Tibial artery (tissue), 4 donors: ENCODE data around the gene MPV17L.
"Not testable (repeated sequence)": the region's sequence is repeated elsewhere in the genome, so short reads cannot be mapped to it uniquely, and the experiment has no call there.

Experiments
- DNase-seq, 2 donors: peaks; one replicate each; pipeline ENCODE4 v3.0.0-alpha.2; 2019
- H3K27ac ChIP-seq, 2 donors: fragments of 200-600 bp; sonication (generic) in 1 of 2; 1 replicate in 1 of 2; 2 replicates in 1 of 2; pipeline ENCODE4 v1.5.1; 2018 to 2019; ENCODE audit warnings: mild to moderate bottlenecking in 1 of 2
- H3K27me3 ChIP-seq, 2 donors: fragments of 200-600 bp; sonication (generic) in 1 of 2; one replicate each; pipeline versions ENCODE4 v1.5.1 to v1.6.0; 2016 to 2019
- H3K36me3 ChIP-seq, 3 donors: fragments of 200-600 bp; sonication (generic) in 2 of 3; one replicate each; pipeline ENCODE4 v1.5.1; 2016 to 2019; ENCODE audit warnings: mild to moderate bottlenecking in 2 of 3
- H3K4me1 ChIP-seq, 4 donors: fragments of 200-600 bp; sonication (generic) in 2 of 4; 1 replicate in 3 of 4; 2 replicates in 1 of 4; pipeline ENCODE4 v1.5.1; 2016 to 2019
- H3K4me3 ChIP-seq, 2 donors: fragments of 200-600 bp; sonication (generic) in 1 of 2; 1 replicate in 1 of 2; 2 replicates in 1 of 2; pipeline ENCODE4 v1.5.1; 2018 to 2019; ENCODE audit warnings: mild to moderate bottlenecking in 2 of 2
- H3K9me3 ChIP-seq, 3 donors: fragments of 200-600 bp; sonication (generic) in 1 of 3; one replicate each; pipeline ENCODE4 v1.5.1; 2016 to 2019
- CTCF ChIP-seq, 2 experiments: fragments of 200-600 bp in 1 of 2; fragments of 450-650 bp in 1 of 2; IDR thresholded peaks; one replicate each; pipeline ENCODE4 v1.5.1; 2017 to 2019; ENCODE audit warnings: antibody characterized with exemption in 2 of 2, mild to moderate bottlenecking in 1 of 2, moderate library complexity in 1 of 2
- intact Hi-C: fragments of 100-400 bp; cut with DNase I; formaldehyde crosslinking; loops from one replicate; pipeline ENCODE4 v1.15.0; 2023; ENCODE audit warnings: low total_unique reads

Gene MPV17L

GRCh38 chr16:15451098-15451731 is 55.7 kb downstream of the MPV17L start:
- peaks cover 0 to 9% (median 2%) of the 10 kb centered on the region in 4 donors for H3K4me1 ChIP-seq
- peaks cover 0 to 20% (median 10%) of the 10 kb centered on the region in 3 donors for H3K36me3 ChIP-seq
- no peaks in the 10 kb centered on the region for H3K27me3 ChIP-seq
- H3K9me3 ChIP-seq = no peaks in the 10 kb centered on the region
- no peak for TF ChIP-seq CTCF (IDR thresholded peaks at IDR 0.05)
- H3K27ac ChIP-seq = no peak overlapping the region
- intact Hi-C loops = loop anchor here (5.0 kb wide), 1 partner anchor 49 kb away; no protein-coding TSS in a partner anchor
- no peak overlapping the region for H3K4me3 ChIP-seq
- peak in 1 of 2 donors; percentile 17 for DNase-seq

- Histone ChIP-seq H3K27ac (no peak overlapping the region), H3K9me3 (no peaks in the 10 kb centered on the region), H3K4me3 (no peak overlapping the region), H3K4me1 (peaks cover 0 to 9% (median 2%) of the 10 kb centered on the region in 4 donors), H3K27me3 (no peaks in the 10 kb centered on the region), H3K36me3 (peaks cover 0 to 17% (median 9%) of the 10 kb centered on the region in 3 donors)
- TF ChIP-seq CTCF (IDR thresholded peaks at IDR 0.05) = no peak
- intact Hi-C loops = loop anchor here (5.0 kb wide), 1 partner anchor 50 kb away; no protein-coding TSS in a partner anchor
- no peak for DNase-seq
Observed at GRCh38 chr16:15452246-15452855, 56.8 kb downstream of the MPV17L start.

- intact Hi-C loops = loop anchor here (5.0 kb wide), 1 partner anchor 51 kb away; no protein-coding TSS in a partner anchor
- not testable (repeated sequence) for H3K4me3 ChIP-seq
Observed at GRCh38 chr16:15453296-15453695, 57.7 kb downstream of the MPV17L start.

GRCh38 chr16:15454933-15455332 is 59.4 kb downstream of the MPV17L start:
- H3K27me3 ChIP-seq, H3K27ac ChIP-seq, H3K4me3 ChIP-seq, H3K4me1 ChIP-seq, H3K36me3 ChIP-seq, DNase-seq, H3K9me3 ChIP-seq: not testable (repeated sequence)
- intact Hi-C loops = loop anchor here (5.0 kb wide), 1 partner anchor 53 kb away; no protein-coding TSS in a partner anchor

More at GRCh38 chr16:15453296-15453695, 57.7 kb downstream of the MPV17L start:
- not testable (repeated sequence) for H3K36me3 ChIP-seq, H3K27ac ChIP-seq, DNase-seq, H3K27me3 ChIP-seq, H3K4me1 ChIP-seq, H3K9me3 ChIP-seq

- H3K9me3 ChIP-seq = no peaks in the 10 kb centered on the region
- H3K4me1 ChIP-seq = peaks cover 0 to 14% (median 8%) of the 10 kb centered on the region in 4 donors
- H3K27me3 ChIP-seq = no peaks in the 10 kb centered on the region
- H3K27ac ChIP-seq = no peak overlapping the region
- no peak for TF ChIP-seq CTCF (IDR thresholded peaks at IDR 0.05)
- DNase-seq = no peak
- H3K36me3 ChIP-seq = no peaks in the 10 kb centered on the region
- intact Hi-C loops = no loop called here
- H3K4me3 ChIP-seq = no peak overlapping the region
Observed at GRCh38 chr16:15457400-15457799, 61.8 kb downstream of the MPV17L start.

- H3K36me3 ChIP-seq = no peaks in the 10 kb centered on the region
- peaks cover 0 to 14% (median 8%) of the 10 kb centered on the region in 4 donors for H3K4me1 ChIP-seq
- no peak for DNase-seq
- no peak for TF ChIP-seq CTCF (IDR thresholded peaks at IDR 0.05)
- no peak overlapping the region for H3K27ac ChIP-seq
- H3K27me3 ChIP-seq = no peaks in the 10 kb centered on the region
- no peak overlapping the region for H3K4me3 ChIP-seq
- H3K9me3 ChIP-seq = no peaks in the 10 kb centered on the region
- intact Hi-C loops = no loop called here
Observed at GRCh38 chr16:15457958-15458357, 62.4 kb downstream of the MPV17L start.
